IMR-90 (cell line): ENCODE measurements around the gene IQGAP2. TPM values are rescaled to one million over a fixed set of nuclear protein-coding genes. Genes with fewer than 3 reads are reported as not detected.

Experiments
- ATAC-seq: fragments of 200-7000 bp; cut with Tn5 transposase; 2 replicates; pipeline ENCODE4 v1.9.1; 2020; ENCODE audit warnings: low read depth, mild to moderate bottlenecking, moderate library complexity
- BruUV-seq: library from RNA; stranded (reverse); fragments of 400-500 nt; replicated peaks from 2 replicates; lab custom pipeline; 2021; lab: Mats Ljungman, UMichigan
- CTCF ChIA-PET: fragments of 300-600 bp; formaldehyde crosslinking; extraction: SDS; loops from one replicate; lab custom pipeline; 2021; ENCODE audit warnings: antibody characterized with exemption; lab: Yijun Ruan, JAX
- POLR2A ChIA-PET: fragments of 300-600 bp; sonication (Branson Sonifier 250); formaldehyde crosslinking; loops from one replicate; lab custom pipeline; 2022; ENCODE audit warnings: antibody characterized with exemption; ENCODE audit not compliant: unreplicated experiment; lab: Charles Lee
- DNase-seq: peaks from one replicate; pipeline ENCODE4 v3.0.0; 2013
- H2AFZ ChIP-seq: replicated peaks from 2 replicates; pipeline ENCODE3; 2013; ENCODE audit warnings: low read length, mild to moderate bottlenecking; ENCODE audit not compliant: poor library complexity
- H2AK5ac ChIP-seq: 2 replicates; pipeline ENCODE4 v1.6.1; 2013; ENCODE audit warnings: low read depth, low read length, inconsistent platforms
- H2AK9ac ChIP-seq: replicated peaks from 2 replicates; pipeline ENCODE3; 2013; ENCODE audit warnings: mild to moderate bottlenecking, low read depth, low read length, moderate library complexity; ENCODE audit not compliant: poor library complexity
- H2BK120ac ChIP-seq: 2 replicates; pipeline ENCODE4 v1.6.1; 2013; ENCODE audit warnings: low read depth, low read length, inconsistent platforms
- H2BK15ac ChIP-seq: 3 replicates; pipeline ENCODE4 v1.6.1; 2013; ENCODE audit warnings: low read depth, low read length, inconsistent platforms
- H2BK20ac ChIP-seq: 2 replicates; pipeline ENCODE4 v1.6.1; 2013; ENCODE audit warnings: low read depth, mild to moderate bottlenecking, inconsistent platforms, low read length, moderate library complexity
- H2BK5ac ChIP-seq: 2 replicates; pipeline ENCODE4 v1.6.1; 2013; ENCODE audit warnings: mild to moderate bottlenecking, low read depth, low read length, inconsistent platforms; ENCODE audit not compliant: poor library complexity, severe bottlenecking
- H3K14ac ChIP-seq: replicated peaks from 2 replicates; pipeline ENCODE4 v1.6.1; 2013; ENCODE audit warnings: low read depth, low read length, inconsistent platforms
- H3K18ac ChIP-seq: 2 replicates; pipeline ENCODE4 v1.6.1; 2013; ENCODE audit warnings: low read depth, low read length, control low read depth
- H3K23ac ChIP-seq: 2 replicates; pipeline ENCODE4 v1.6.1; 2013; ENCODE audit warnings: low read depth, low read length, inconsistent platforms
- H3K27ac ChIP-seq: 2 replicates; pipeline ENCODE4 v1.5.1; 2013; ENCODE audit warnings: mild to moderate bottlenecking, control low read depth, low read length; ENCODE audit not compliant: insufficient read depth
- H3K27me3 ChIP-seq: 2 replicates; pipeline ENCODE4 v1.6.1; 2013; ENCODE audit warnings: low read length; ENCODE audit not compliant: control insufficient read depth, insufficient read depth
- H3K36me3 ChIP-seq: 2 replicates; pipeline ENCODE4 v1.6.1; 2013; ENCODE audit warnings: low read length, mixed read lengths; ENCODE audit not compliant: control insufficient read depth, insufficient read depth
- H3K4ac ChIP-seq: 2 replicates; pipeline ENCODE4 v1.6.1; 2013; ENCODE audit warnings: low read depth, low read length, inconsistent platforms
- H3K4me1 ChIP-seq: 2 replicates; pipeline ENCODE4 v1.6.1; 2013; ENCODE audit warnings: low read length, mixed read lengths; ENCODE audit not compliant: control insufficient read depth, insufficient read depth
- H3K4me2 ChIP-seq: 2 replicates; pipeline ENCODE4 v1.6.1; 2013; ENCODE audit warnings: low read depth, mild to moderate bottlenecking, control low read depth, low read length, moderate library complexity
- H3K4me3 ChIP-seq: 2 replicates; pipeline ENCODE4 v1.5.1; 2013; ENCODE audit warnings: low read depth, mild to moderate bottlenecking, control low read depth, low read length, moderate library complexity; ENCODE audit not compliant: insufficient read depth
- H3K56ac ChIP-seq: 2 replicates; pipeline ENCODE4 v1.6.1; 2013; ENCODE audit warnings: low read length, inconsistent platforms; ENCODE audit not compliant: insufficient read depth; ENCODE audit errors: extremely low read depth
- H3K79me1 ChIP-seq, 2 experiments: 2 replicates each; pipeline ENCODE4 v1.6.1; 2013; ENCODE audit warnings: low read length in 2 of 2, inconsistent platforms in 1 of 2, low read depth in 1 of 2
- H3K9ac ChIP-seq: 2 replicates; pipeline ENCODE4 v1.6.1; 2013; ENCODE audit warnings: low read depth, low read length, control low read depth
- H3K9me1 ChIP-seq: 2 replicates; pipeline ENCODE4 v1.6.1; 2013; ENCODE audit warnings: low read length, inconsistent platforms; ENCODE audit not compliant: insufficient read depth
- H3K9me3 ChIP-seq: 2 replicates; pipeline ENCODE4 v1.6.1; 2013; ENCODE audit warnings: low read length; ENCODE audit not compliant: control insufficient read depth, insufficient read depth
- H4K20me1 ChIP-seq: 2 replicates; pipeline ENCODE4 v1.6.1; 2013; ENCODE audit warnings: low read length, inconsistent platforms; ENCODE audit not compliant: insufficient read depth
- H4K5ac ChIP-seq: 2 replicates; pipeline ENCODE4 v1.6.1; 2013; ENCODE audit warnings: mild to moderate bottlenecking, low read depth, low read length, control low read depth
- H4K8ac ChIP-seq, 2 experiments: 2 replicates each; pipeline ENCODE4 v1.6.1; 2013; ENCODE audit warnings: low read depth in 2 of 2, low read length in 2 of 2, control low read depth in 1 of 2, inconsistent platforms in 1 of 2
- H4K91ac ChIP-seq: 2 replicates; pipeline ENCODE4 v1.6.1; 2013; ENCODE audit warnings: low read depth, low read length, inconsistent platforms; ENCODE audit not compliant: insufficient read depth
- BHLHE40 ChIP-seq: fragments of 150-350 bp; IDR thresholded peaks from 2 replicates; pipeline ENCODE4 v1.6.1; 2016; ENCODE audit warnings: mild to moderate bottlenecking, low read depth, low read length
- MAFK ChIP-seq: IDR thresholded peaks from 2 replicates; pipeline ENCODE4 v1.6.1; 2012; ENCODE audit warnings: low read depth, low read length, improper control_type of control experiment
- RAD21 ChIP-seq: IDR thresholded peaks from 2 replicates; pipeline ENCODE4 v1.6.1; 2012; ENCODE audit warnings: low read length, improper control_type of control experiment
- WGBS, 2 experiments: methylation state at CpG; one replicate each; pipeline versions ENCODE4 v1.1.5 to v1.1.7; 2013; ENCODE audit warnings: missing lambda C conversion rate in 2 of 2; ENCODE audit not compliant: insufficient read length in 1 of 2; ENCODE audit errors: extremely low coverage in 2 of 2; 5-methylcytosine and 5-hydroxymethylcytosine counted together
- dilution Hi-C: fragments of 300-500 bp; cut with HindIII; formaldehyde crosslinking; loops from one replicate; pipeline ENCODE4 v1.14.3; 2018; ENCODE audit warnings: low sequenced_read_pairs; ENCODE audit not compliant: unreplicated experiment
- in situ Hi-C: fragments of 300-500 bp; cut with MboI; formaldehyde crosslinking; loops from 3 replicates; pipeline ENCODE4 v1.14.3; 2019; ENCODE audit warnings: low sequenced_read_pairs, inconsistent platforms, mixed read lengths
- intact Hi-C: fragments of 100-400 bp; cut with micrococcal nuclease; formaldehyde crosslinking; loops from 2 replicates; pipeline ENCODE4 v1.10.0; 2022
- microRNA-seq, 2 experiments: library from miRNA; stranded (forward) in 1 of 2; unstranded in 1 of 2; fragments of 10-50 nt in 1 of 2; fragments of <30 nt in 1 of 2; gene quantifications in 1 of 2; microRNA quantifications in 1 of 2; one replicate each; pipeline versions ENCODE3 to v1.1.0; 2013 to 2020; ENCODE audit not compliant: insufficient read depth in 1 of 2, insufficient read length in 1 of 2, unreplicated experiment in 1 of 2
- polyA plus RNA-seq, 3 experiments: library from polyadenylated mRNA; depleted of rRNA; stranded (reverse); fragments of >200 nt; gene quantifications; 2 replicates each; pipeline ENCODE4 v1.2.3, GENCODE V29; 2012; ENCODE audit warnings: low replicate concordance in 1 of 3
- small RNA-seq, 5 experiments: library from RNA; depleted of rRNA; stranded (forward); fragments of <200 nt; gene quantifications; one replicate each; pipeline ENCODE3, GENCODE V24; 2012
- total RNA-seq: library from RNA; depleted of rRNA; stranded (reverse); fragments of >200 nt; gene quantifications from 2 replicates; pipeline ENCODE4 v1.2.3, GENCODE V29; 2012; rRNA removed
- TF ChIP-seq, protein P1 (sequence below): fragments of 150-350 bp; IDR thresholded peaks from 2 replicates; pipeline ENCODE4 v1.6.1; 2017; ENCODE audit warnings: mild to moderate bottlenecking, antibody characterized with exemption, low read length, low read depth
- TF ChIP-seq, protein P2 (sequence below): conservative IDR thresholded peaks from 2 replicates; pipeline ENCODE4 v1.5.1; 2012; ENCODE audit warnings: mild to moderate bottlenecking, low read depth, low read length, improper control_type of control experiment

The IQGAP2 gene
- total and polyA plus RNA-seq, 2 of the 4 experiments (the other 2 are of a cell fraction) = 0.21 to 0.36 TPM

DNA sequence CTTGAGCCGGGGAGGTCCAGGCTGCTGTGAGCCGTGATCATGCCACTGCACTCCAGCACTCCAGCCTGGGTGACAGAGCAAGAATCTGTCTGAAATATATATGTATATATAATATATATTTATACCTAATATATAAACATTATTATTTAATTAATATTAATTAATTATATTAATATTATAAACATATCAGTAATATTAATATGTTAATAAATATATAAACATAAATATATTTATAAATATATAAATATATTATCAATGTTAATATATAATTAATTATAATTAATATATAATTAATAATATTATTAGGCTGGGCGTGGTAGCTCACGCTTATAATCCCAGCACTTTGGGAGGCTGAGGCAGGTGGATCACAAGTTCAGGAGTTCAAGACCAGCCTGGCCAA lies 354.0 kb downstream of the IQGAP2 start:
- no CpG with 5 or more reads among the region's 4 CpGs for WGBS, 2 experiments
- H2BK120ac ChIP-seq = no peak overlapping the region
- H2AK5ac ChIP-seq = no peak overlapping the region
- H3K36me3 ChIP-seq = no peaks in the 10 kb centered on the region
- ChIA-PET POLR2A (no interaction called here), CTCF (interaction anchor here (0.6 kb wide), 1 partner anchor 28 kb away, joined by 3 read pairs; no protein-coding TSS in a partner anchor)
- H2BK15ac ChIP-seq = no peak overlapping the region
- no peak for DNase-seq
- dilution Hi-C loops = no loop called here
- no peaks in the 10 kb centered on the region for H3K4me1 ChIP-seq
- H3K56ac ChIP-seq = no peak overlapping the region
- no peak overlapping the region for H4K8ac ChIP-seq
- in situ Hi-C loops = no loop called here
- no peak overlapping the region for H3K23ac ChIP-seq
- intact Hi-C loops = no loop called here
- no peak overlapping the region for H2BK20ac ChIP-seq
- no peak overlapping the region for H3K14ac ChIP-seq
- H4K20me1 ChIP-seq = no peaks in the 10 kb centered on the region
- H2BK5ac ChIP-seq = no peak overlapping the region
- no peak overlapping the region for H2AFZ ChIP-seq
- H2AK9ac ChIP-seq = no peak overlapping the region
- H3K27ac ChIP-seq = no peak overlapping the region
- TF ChIP-seq, protein P1, sequence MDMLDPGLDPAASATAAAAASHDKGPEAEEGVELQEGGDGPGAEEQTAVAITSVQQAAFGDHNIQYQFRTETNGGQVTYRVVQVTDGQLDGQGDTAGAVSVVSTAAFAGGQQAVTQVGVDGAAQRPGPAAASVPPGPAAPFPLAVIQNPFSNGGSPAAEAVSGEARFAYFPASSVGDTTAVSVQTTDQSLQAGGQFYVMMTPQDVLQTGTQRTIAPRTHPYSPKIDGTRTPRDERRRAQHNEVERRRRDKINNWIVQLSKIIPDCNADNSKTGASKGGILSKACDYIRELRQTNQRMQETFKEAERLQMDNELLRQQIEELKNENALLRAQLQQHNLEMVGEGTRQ = no peak
- TF ChIP-seq, protein P2, sequence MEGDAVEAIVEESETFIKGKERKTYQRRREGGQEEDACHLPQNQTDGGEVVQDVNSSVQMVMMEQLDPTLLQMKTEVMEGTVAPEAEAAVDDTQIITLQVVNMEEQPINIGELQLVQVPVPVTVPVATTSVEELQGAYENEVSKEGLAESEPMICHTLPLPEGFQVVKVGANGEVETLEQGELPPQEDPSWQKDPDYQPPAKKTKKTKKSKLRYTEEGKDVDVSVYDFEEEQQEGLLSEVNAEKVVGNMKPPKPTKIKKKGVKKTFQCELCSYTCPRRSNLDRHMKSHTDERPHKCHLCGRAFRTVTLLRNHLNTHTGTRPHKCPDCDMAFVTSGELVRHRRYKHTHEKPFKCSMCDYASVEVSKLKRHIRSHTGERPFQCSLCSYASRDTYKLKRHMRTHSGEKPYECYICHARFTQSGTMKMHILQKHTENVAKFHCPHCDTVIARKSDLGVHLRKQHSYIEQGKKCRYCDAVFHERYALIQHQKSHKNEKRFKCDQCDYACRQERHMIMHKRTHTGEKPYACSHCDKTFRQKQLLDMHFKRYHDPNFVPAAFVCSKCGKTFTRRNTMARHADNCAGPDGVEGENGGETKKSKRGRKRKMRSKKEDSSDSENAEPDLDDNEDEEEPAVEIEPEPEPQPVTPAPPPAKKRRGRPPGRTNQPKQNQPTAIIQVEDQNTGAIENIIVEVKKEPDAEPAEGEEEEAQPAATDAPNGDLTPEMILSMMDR = no peak
- TF ChIP-seq RAD21 (no peak), MAFK (no peak), BHLHE40 (no peak)
- ATAC-seq = no peak
- H3K9ac ChIP-seq = no peak overlapping the region
- no peak overlapping the region for H3K4me3 ChIP-seq
- no peaks in the 10 kb centered on the region for H3K9me3 ChIP-seq
- H3K79me1 ChIP-seq = no peaks in the 10 kb centered on the region; a peak in 1 of 4 replicates
- BruUV-seq = no TSS peak
- H3K9me1 ChIP-seq = no peaks in the 10 kb centered on the region; the same call in 1 of the 2 replicates
- no peak overlapping the region for H4K5ac ChIP-seq
- no peak overlapping the region for H3K4ac ChIP-seq
- H3K27me3 ChIP-seq = no peaks in the 10 kb centered on the region; the same call in 1 of the 2 replicates
- no peak overlapping the region for H4K91ac ChIP-seq
- H3K4me2 ChIP-seq = no peak overlapping the region
- no peak overlapping the region for H3K18ac ChIP-seq

Small RNAs within 50 kb of the gene (microRNA-seq; reads per million reads assigned to microRNA genes)
- gene RF02154 (ENCODE audit: insufficient read depth, insufficient read length) (not detected), gene RF02155 (ENCODE audit: insufficient read depth, insufficient read length) (not detected)

Small RNAs within 50 kb of the gene (small RNA-seq; reads per million reads assigned to genes)
- gene RF02154 = 0 reads per million in 5 experiments
- 0 reads per million in 5 experiments for gene RF02155

Other genes starting within 250 kb of the IQGAP2 start
- 18.1 and 21.7 TPM in 2 replicates for gene F2RL2, start 220.1 kb downstream of the IQGAP2 start, total RNA-seq
- 30.9 and 32.8 TPM in 2 replicates for gene F2RL2, start 220.1 kb downstream of the IQGAP2 start, polyA plus RNA-seq (2012; rRNA removed)